ENCODE measurements around the gene CALM3.
"Not testable (repeated sequence)": the region's sequence is repeated elsewhere in the genome, so short reads cannot be mapped to it uniquely, and the experiment has no call there.

DNA sequence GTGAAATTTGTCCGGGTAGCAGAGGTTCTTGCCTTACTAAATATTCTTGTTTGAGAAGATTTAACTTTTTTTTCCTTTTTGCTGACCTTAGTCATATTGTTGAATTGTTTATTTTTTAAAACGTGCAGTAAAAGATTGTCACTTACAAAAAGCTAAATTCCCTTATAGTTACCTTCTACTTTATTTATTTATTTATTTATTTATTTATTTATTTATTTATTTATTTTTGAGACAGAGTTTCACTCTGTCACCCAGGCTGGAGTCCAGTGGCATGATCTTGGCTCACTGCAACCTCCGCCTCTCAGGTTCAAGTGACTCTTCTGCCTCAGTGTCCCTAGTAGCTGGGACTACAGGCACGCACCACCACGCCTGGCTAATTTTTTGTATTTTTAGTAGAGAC is 44.7 kb upstream of the CALM3 start:
- TF ChIP-seq, protein P1, sequence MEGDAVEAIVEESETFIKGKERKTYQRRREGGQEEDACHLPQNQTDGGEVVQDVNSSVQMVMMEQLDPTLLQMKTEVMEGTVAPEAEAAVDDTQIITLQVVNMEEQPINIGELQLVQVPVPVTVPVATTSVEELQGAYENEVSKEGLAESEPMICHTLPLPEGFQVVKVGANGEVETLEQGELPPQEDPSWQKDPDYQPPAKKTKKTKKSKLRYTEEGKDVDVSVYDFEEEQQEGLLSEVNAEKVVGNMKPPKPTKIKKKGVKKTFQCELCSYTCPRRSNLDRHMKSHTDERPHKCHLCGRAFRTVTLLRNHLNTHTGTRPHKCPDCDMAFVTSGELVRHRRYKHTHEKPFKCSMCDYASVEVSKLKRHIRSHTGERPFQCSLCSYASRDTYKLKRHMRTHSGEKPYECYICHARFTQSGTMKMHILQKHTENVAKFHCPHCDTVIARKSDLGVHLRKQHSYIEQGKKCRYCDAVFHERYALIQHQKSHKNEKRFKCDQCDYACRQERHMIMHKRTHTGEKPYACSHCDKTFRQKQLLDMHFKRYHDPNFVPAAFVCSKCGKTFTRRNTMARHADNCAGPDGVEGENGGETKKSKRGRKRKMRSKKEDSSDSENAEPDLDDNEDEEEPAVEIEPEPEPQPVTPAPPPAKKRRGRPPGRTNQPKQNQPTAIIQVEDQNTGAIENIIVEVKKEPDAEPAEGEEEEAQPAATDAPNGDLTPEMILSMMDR (IDR thresholded peaks at IDR 0.05): not testable (repeated sequence)
- not testable (repeated sequence) for TF ChIP-seq POLR2AphosphoS5 (IDR thresholded peaks at IDR 0.05)
